ENCODE results near the gene SIGLEC9. TPM values are rescaled to one million over a fixed set of nuclear protein-coding genes. Genes with fewer than 3 reads are reported as not detected.

The SIGLEC9 gene
- total RNA-seq, 1 donor from 2014 or later, result 0.25 TPM

- intact Hi-C loops (cut with micrococcal nuclease), result no loop called here
Measured at GRCh38 chr19:51121257-51121656, 3.4 kb upstream of the SIGLEC9 start.

DNA sequence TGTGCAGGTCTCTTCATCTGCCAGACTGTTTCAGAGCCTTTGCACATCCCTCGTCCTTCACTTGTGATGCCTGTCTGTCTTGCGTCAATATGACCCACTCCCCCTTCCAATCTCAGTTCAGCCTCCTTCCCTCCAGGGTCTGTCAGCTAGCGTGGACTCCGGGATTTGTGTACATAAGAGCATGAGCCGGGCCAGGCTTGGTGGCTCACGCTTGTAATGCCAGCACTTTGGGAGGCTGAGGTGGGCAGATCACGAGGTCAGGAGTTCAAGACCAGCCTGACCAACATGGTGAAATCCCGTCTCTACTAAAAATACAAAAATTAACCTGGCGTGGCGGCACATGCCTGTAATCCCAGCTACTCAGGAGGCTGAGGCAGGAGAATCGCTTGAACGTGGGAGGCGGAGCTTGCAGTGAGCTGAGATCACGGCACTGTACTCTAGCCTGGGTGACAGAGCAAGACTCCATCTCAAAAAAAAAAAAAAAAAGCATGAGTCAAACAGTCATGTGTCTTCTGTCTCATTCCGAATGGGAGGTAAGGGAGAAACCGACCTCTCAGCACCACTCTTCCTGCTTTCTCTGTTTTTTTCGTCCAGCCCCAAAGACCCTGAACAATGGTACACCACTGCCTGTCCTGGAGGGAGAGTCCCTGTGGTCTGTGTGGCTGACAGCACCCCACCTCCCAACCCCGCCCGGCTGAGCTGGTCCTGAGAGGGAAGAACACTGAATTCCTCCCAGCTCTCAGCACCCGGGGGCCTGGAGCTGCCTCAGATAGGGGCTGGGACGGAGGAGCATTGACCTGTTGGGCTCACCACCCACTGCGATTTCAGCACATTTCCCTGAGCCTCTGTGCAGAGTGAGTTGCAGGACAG, 2.4 kb upstream of the SIGLEC9 start:
- intact Hi-C loops (cut with micrococcal nuclease), result no loop called here

DNA sequence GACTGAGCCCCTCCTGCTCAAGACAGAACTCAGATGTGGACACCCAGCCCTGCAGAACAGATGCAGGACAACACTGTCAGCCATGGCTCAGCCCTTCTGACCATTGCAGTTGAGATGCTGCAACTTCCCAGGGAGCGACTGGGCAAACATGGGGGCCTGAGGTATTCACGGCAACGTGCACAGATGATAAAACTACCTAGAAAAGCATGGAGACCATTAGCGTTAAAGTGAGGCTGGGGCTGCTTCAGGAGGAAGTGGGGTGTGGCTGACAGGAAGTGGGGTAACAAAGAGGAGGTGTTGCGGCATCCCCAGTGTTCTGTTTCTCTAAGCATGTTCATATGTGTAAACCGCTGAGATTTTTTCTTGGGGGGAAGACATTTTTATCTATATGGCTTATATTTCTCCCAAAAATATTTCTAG, 1.3 kb upstream of the SIGLEC9 start:
- intact Hi-C loops (cut with micrococcal nuclease), result no loop called here

- intact Hi-C loops (cut with micrococcal nuclease), result no loop called here
Measured at GRCh38 chr19:51123802-51124201, 904 bp upstream of the SIGLEC9 start.

- intact Hi-C loops (cut with micrococcal nuclease), result no loop called here
Measured at GRCh38 chr19:51124216-51124615, 490 bp upstream of the SIGLEC9 start.

- intact Hi-C loops (cut with micrococcal nuclease), result no loop called here
Measured at GRCh38 chr19:51125421-51126075, 842 bp downstream of the SIGLEC9 start.

GRCh38 chr19:51127032-51127431, 2.3 kb downstream of the SIGLEC9 start:
- intact Hi-C loops (cut with micrococcal nuclease), result no loop called here

GRCh38 chr19:51127755-51128154, 3.0 kb downstream of the SIGLEC9 start:
- intact Hi-C loops (cut with micrococcal nuclease), result no loop called here

- intact Hi-C loops (cut with micrococcal nuclease), result no loop called here
Measured at GRCh38 chr19:51128227-51128626, 3.5 kb downstream of the SIGLEC9 start.

- intact Hi-C loops (cut with micrococcal nuclease), result no loop called here
Measured at GRCh38 chr19:51129716-51130115, 5.0 kb downstream of the SIGLEC9 start.

DNA sequence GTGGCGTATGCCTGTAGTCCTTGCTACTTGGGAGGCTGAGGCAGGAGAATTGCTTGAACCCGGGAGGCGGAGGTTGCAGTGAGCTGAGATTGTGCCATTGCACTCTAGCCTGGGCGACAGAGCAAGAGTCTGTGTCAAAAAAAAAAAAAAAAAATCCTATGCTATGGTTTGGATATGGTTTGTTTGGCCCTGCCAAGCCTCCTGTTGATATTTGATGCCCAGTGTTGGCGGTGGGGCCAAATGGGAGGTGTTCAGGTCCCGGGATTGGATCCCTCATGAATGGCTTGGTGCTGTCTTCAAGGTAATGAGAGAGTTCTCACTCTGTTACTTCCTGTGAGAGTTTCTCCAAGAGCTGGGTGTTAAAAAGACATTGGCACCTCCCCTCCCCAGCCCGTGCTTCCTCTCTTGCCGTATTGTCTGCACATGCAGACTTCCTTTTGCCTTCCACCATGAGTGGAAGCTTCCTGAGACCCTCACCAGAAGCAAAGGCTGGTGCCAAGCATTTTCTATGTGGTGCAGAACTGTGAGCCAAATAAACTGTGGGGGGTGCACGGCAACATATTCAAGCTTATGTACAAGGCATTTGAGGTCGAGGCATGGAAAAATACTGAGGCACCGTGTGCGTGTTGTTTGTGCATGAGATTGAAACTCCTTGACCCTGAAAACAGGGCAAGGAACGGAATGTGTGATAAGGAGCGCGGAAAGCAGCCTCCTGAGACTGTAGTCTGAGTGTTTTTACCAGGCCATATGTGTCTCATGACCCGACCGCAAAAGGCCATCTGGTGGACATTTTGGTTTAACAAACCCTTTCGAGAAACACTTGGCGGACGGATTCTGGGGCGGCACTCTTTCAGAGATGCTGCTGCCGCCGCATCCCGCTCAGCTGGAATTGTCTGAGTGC, 7.3 kb downstream of the SIGLEC9 start:
- intact Hi-C loops (cut with micrococcal nuclease), result no loop called here

DNA sequence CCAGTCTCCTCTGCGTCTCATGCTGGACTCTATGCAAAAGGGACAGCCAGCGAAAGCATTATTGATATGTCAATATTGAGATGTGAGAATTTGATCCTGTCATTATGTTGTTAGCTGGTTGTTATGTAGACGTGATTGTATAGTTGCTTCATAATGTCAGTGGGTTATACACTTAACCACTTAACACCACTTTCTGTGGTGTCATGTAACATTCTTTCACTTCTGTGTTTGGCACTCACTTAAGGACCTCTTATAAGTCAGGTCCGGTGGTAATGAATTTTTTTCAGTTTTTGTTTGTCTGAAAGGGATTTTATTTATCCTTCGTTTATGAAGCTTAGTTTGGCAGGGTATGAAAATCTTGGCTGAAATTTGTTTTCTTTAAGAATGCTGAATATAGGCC, 10.3 kb downstream of the SIGLEC9 start:
- intact Hi-C loops (cut with micrococcal nuclease), result no loop called here

GRCh38 chr19:51135986-51136762, 11.5 kb downstream of the SIGLEC9 start:
- intact Hi-C loops (cut with micrococcal nuclease), result no loop called here

DNA sequence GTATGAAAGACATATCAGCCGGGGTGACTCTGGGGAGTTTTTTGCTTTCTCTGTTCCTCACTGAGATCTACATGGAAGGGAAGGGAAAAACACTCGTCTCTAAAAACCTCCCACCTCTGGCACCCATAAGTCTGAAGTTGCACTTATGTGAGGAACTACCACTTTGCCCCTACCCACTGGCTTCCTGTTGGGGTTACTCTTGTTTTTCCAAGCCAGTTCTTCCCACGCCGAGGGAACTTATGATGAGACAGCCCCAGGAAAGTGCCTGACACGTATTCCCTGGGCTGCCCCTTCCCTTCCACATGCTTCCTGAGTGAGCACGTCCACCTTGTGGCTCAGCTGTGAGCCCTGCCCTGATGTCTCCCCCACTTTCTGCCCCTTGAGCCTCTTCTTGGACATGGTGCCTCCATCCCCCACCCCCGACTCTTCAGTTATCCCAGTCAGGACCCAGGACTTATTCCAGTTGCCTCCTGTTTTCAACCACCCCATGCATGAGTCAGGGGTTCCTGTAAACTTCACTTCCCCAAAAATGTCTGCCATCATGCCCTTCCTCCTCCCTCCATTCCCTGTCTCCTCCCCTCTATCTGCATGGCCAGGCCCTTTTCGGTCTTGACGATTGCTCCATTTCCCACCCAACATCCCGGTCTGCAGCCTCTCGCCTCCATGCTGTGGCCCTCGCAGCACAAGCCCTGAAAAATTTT, 12.3 kb downstream of the SIGLEC9 start:
- intact Hi-C loops (cut with micrococcal nuclease), result no loop called here

DNA sequence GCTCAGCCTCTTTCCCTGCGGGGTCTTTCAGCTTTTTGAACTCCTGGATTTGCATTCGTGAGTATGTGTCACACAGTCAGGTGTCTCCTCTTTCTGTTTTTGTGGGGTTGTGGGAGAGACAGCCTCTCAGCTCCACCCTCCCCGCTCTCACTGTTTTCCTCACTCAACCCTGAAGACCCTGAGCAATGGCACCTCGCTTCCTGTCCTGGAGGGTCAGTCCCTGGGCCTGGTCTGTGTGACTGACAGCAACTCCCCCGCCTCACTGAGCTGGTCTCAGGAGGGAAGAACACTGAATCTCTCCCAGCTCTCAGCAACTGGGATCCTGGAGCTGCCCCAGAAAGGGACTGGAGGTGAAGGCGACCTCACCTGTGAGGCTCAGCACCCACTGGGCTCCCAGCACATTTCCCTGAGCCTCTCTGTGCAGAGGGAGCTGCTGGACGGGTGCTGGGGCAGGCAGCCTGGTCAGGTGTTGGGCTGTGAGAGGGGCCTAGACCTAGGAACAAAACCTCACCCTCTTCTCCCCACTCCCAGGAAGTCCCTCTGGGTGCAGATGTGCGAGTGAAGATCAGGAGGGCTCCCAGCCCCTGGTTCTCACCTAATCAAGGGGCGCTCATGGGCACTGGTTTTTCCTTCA, 13.2 kb downstream of the SIGLEC9 start:
- intact Hi-C loops (cut with micrococcal nuclease), result no loop called here

GRCh38 chr19:51138549-51138979, 13.9 kb downstream of the SIGLEC9 start:
- intact Hi-C loops (cut with micrococcal nuclease), result no loop called here

DNA sequence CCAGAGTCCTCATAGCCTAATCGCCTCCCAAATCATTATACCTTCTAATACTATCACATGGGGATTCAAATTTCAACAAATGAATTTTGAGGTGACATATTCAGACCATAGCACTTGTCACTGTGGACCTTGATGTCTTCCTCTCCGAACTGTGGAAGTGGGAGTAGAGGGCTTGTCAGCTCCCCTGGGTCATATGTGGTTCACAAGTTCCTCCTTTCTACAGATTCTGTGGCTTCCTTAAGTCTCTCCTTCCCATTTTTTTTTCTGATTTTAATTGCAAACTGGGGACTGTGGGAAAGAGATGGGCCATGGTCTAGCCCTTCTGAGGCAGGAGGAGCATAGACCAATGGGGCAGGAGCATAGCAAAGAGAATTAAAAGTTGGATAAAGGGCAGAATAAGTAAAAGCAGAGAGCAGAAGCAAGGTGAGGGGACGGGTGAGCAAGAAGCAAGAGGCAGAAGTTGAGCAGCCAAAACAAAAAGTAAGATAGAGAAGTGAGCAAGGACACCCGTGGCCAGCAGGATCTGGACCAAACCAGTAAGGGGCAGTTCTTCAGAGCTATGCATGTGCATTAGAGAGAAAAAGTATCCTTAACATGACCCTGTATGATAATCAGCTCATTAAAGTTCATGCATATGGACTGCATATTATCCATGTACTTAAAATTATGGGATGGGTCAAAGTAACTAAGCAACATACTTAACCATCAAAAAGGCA, 14.8 kb downstream of the SIGLEC9 start:
- intact Hi-C loops (cut with micrococcal nuclease), result no loop called here

DNA sequence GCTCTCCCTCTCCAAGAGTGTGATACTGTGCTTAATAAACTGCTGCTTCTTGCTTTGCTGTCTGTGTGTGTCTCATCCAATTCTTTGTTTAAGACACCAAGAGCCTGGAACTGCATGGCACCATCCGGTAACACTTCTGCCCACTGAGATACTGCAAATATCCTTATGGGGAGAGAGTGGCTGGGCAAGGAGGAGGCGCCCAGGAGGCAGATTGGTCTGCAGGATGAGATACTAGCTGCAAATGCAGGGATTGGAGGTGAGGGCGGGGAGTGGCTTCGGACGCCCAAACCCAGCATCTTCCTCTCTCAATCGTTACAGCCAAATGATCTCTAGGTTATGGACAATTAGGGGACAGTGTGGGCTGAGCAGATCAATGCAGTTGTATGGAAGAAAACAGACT, 15.7 kb downstream of the SIGLEC9 start:
- intact Hi-C loops (cut with micrococcal nuclease), result no loop called here

DNA sequence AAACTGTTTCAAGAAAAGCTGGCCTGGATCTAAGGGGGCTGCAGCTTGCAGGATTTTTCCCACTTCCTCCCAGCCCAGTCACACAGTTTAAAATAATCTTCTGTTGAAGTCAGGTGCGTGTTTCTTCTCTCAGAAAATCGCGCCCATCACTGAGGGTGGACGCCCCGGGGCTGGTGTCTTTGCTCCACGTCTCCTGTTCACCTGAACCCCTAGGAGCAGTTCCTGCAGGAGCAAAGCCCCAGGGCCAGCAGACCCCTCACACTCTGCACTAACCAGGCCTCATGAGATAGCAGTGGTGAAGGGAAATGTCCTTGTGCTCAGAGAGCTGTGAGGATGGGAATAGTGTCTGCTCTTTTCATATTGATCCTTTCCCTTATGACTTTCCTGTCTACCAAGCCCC, 16.5 kb downstream of the SIGLEC9 start:
- intact Hi-C loops (cut with micrococcal nuclease), result no loop called here
